Hematopoietic multipotent progenitor cell treated with erythropoietin and hydrocortisone succinate and interleukin-3 and kit ligand, for 15 days (in vitro differentiated cells): ENCODE results near the gene USP6.
"Not testable (repeated sequence)": the region's sequence is repeated elsewhere in the genome, so short reads cannot be mapped to it uniquely, and the experiment has no call there.

Experiments
- DNase-seq: peaks from one replicate; pipeline ENCODE4 v3.0.0-alpha.2; 2015; ENCODE audit warnings: low spot score

USP6 gene

GRCh38 chr17:5194346-5194745, 78.5 kb downstream of the USP6 start:
- no peak for DNase-seq

- no peak for DNase-seq
Observed at GRCh38 chr17:5198472-5198871, 82.6 kb downstream of the USP6 start.

- no peak for DNase-seq
Observed at GRCh38 chr17:5200360-5200759, 84.5 kb downstream of the USP6 start.

GRCh38 chr17:5201011-5201410, 85.2 kb downstream of the USP6 start:
- DNase-seq = no peak

DNA sequence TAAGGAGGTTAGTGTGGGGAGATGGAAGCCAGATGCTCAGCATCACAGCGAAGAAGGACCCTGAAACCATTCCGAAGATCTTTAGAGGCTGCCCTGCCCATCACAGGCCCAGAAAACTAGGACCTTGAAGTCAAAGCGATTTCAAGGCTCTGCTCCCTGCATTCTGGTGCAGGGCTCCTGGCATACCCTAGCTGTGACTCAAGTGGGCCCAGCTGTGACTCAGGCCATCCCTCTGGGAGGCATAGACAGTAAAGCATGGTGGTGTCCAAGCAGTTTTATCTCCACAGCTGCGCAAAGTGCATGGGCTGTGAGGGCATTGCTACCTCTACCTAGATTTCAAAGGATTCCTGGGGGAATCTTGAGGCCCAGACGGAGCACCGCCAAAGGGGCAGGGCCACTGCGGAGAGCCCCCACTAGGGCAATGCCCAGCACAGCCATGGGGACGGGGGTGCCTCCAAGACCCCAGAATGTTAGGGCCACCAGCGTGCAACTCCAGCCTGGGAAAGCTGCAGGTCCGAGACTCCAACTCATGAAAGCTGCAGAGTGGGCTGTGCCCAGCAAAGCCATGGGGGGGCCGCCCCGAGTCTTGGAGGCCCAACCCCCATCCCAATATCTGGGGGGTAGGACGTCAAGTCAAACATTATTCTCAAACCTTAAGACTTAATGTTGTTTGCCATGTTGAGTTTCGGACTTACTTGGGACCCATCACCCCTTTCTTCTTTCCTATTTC, 87.5 kb downstream of the USP6 start:
- no peak for DNase-seq

DNA sequence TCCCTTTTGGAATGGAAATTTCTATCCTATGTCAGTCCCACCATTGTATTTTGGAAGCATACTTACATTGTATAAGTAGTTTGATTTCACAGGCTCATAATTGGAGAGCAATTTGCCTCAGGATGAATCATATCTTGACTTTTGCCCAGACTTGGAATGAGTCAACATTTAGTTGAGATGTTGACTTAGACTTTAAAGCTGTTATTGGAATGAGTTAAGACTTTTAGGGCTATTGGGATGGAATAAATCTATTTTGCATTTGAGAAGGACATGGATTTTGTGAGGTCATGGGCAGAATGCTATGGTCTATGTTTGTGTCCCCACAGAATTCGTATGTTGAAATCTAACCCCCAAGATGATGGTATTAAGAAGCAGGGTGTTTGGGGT, 88.1 kb downstream of the USP6 start:
- no peak for DNase-seq

GRCh38 chr17:5209396-5209795, 93.6 kb downstream of the USP6 start:
- no peak for DNase-seq

- DNase-seq = no peak
Observed at GRCh38 chr17:5210091-5210490, 94.3 kb downstream of the USP6 start.

- DNase-seq = no peak
Observed at GRCh38 chr17:5210614-5211252, 94.9 kb downstream of the USP6 start.

DNA sequence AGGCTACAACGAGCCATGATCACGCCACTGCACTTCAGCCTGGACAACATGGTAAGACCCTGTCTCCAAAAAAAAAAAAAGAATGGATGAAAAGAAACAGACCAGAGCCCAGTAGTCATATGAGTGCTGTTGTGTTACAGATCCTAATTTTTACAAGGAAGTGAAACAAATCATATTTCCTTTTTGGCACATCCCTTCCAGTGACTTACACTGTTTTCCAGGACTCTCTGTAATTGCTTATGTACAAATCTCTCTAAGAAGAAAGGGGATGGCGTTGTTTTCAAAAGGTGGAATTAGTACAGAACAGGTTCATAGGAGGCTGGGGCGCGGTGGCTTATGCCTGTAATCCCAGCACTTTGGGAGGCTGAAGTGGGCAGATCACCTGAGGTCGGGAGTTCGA, 95.6 kb downstream of the USP6 start:
- no peak for DNase-seq

GRCh38 chr17:5217562-5217961, 101.7 kb downstream of the USP6 start:
- not testable (repeated sequence) for DNase-seq

GRCh38 chr17:5219536-5219935, 103.7 kb downstream of the USP6 start:
- DNase-seq = no peak

GRCh38 chr17:5220074-5220473, 104.2 kb downstream of the USP6 start:
- no peak for DNase-seq

- DNase-seq = not testable (repeated sequence)
Observed at GRCh38 chr17:5221912-5222311, 106.1 kb downstream of the USP6 start.
